GM18951 (cell line): ENCODE measurements around the gene FPGT.
"Not testable (repeated sequence)": the region's sequence is repeated elsewhere in the genome, so short reads cannot be mapped to it uniquely, and the experiment has no call there.

Source experiments
- POLR2A ChIP-seq: IDR thresholded peaks from 4 replicates; pipeline ENCODE4 v1.6.1; 2011; ENCODE audit warnings: mild to moderate bottlenecking; ENCODE audit not compliant: insufficient read length, insufficient read depth; ENCODE audit errors: extremely low read depth
- in situ Hi-C: fragments of 300-500 bp; cut with MboI; formaldehyde crosslinking; loops from one replicate; pipeline ENCODE4 v1.12.0; 2022; ENCODE audit warnings: low sequenced_read_pairs, mixed read lengths, inconsistent platforms; ENCODE audit not compliant: unreplicated experiment

The FPGT gene

DNA sequence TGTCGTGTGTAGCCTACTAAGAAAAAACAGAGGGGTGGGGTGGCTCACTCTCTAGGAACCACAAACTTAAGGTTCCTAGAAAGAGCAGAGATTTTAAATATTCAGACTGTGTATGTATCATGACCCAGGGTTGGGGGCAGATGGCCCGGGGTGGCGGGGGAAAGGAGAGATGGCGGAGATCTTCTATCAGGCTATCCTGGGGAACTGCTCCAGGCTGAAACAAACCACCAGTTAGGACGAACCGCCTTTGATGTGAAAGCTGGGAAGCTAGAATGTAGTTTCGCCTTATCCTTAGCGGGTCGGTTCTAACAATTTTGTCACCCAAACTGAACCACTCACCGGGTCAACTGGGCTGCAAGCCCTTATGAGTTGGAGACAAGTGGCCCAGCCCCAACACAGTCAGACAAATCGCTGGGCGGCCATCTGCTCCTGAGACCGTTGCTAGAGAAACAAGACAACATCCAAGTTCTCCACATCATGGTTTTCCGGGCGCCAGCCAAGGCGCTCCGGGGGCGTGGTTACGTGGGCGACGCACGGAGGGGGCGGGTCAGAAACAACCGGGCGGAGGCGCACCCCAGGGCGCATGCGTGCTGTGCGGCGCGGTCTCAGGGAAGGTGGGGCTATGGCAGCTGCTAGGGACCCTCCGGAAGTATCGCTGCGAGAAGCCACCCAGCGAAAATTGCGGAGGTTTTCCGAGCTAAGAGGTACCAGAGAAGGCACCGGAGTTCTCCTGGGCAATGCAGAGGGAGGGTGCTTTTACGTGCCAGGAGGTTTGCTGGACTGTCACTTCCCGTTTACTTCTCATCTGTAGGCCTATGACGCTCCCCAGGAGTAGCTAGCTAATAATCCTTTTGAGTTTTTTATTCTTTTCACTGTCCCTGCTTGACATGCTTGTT is at the start of gene FPGT, which contains the start of gene LRRIQ3:
TSS of gene FPGT (plus strand) at position 586 of the 896 bp plus-strand sequence. CDS start at position 623, 37 bp downstream.
TSS of gene LRRIQ3 (minus strand) at position 520 of the 896 bp plus-strand sequence. CDS start 14,492 bp downstream, outside the sequence.
- in situ Hi-C loops, result no loop called here

DNA sequence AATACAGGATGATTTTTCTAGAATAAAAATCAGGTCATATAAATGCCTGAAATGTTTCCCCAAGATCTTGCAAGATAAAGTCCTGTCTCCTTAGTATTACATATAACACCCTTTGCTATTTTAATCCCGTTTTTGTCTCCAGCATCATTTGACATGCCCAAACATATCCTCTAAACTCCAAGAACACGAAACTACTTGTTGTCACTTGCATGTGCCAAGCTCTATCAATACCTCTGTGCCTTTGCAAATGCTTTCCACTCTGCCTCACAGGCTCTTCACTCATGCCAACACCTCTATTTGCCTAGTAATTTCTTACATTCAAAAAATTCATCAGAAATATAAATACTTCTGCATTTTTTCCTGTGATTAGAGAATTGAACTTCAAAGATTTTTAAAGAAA is 38.0 kb upstream of the FPGT start:
- in situ Hi-C loops, result no loop called here
- TF ChIP-seq POLR2A, result no peak

More for the DNA sequence above, at the start of gene FPGT, which contains the start of gene LRRIQ3:
- TF ChIP-seq POLR2A, result peak; percentile 78

DNA sequence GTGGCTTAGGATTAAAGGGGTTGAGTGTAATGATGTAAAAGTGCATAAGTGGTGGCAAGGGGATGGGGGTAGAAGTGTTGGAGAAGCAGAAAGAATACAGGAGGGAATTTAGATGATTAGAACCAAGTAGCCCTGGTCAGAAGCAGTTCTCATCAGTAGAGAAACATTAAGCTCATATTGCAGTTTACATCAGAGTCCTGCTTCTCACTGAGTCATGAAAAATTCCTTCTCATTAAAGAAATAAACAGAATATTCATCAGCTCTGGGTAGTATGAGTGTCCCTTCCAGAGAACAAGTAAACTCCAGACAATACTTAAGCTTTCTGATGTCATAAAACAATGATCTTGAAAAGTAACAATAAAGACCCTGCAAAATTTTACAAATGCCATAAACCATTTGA is 36.5 kb upstream of the FPGT start:
- no peak for TF ChIP-seq POLR2A
- in situ Hi-C loops, result no loop called here

DNA sequence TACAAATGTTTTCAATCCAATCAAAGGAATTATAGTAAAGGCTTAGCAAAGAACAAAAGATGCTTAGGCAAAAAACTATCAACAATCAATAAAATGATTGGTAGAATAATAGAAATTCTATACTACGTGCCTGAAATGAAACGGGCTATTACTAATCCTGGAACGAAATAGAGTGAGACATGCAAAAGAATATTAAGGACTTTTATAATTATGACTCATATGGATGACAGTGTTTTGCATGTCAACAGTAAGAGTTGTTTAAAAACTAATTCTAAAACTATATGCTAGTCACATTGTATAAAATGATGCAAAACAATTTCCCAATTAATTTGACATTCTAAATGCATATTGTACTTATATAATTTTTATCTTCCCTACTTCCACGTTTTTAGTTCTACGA is 35.7 kb upstream of the FPGT start:
- in situ Hi-C loops, result no loop called here

DNA sequence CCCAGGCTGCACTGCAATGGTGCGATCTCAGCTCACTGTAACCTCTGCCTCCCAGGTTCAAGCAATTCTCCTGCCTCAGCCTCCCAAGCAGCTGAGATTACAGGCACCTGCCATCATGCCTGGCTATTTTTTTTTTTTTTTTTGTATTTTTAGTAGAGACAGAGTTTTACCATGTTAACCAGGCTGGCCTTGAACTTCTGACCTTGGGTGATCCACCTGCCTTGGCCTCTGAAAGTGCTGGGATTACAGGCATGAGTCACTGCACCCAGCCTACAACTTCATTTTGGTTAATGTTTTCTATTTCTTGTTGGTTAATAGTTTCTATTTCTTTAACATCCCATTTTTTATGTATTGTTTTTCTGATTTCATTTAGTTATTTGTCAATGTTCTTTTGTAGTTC is 23.6 kb upstream of the FPGT start:
- in situ Hi-C loops, result not testable (repeated sequence)

More for the DNA sequence above, 35.7 kb upstream of the FPGT start:
- TF ChIP-seq POLR2A, result no peak

DNA sequence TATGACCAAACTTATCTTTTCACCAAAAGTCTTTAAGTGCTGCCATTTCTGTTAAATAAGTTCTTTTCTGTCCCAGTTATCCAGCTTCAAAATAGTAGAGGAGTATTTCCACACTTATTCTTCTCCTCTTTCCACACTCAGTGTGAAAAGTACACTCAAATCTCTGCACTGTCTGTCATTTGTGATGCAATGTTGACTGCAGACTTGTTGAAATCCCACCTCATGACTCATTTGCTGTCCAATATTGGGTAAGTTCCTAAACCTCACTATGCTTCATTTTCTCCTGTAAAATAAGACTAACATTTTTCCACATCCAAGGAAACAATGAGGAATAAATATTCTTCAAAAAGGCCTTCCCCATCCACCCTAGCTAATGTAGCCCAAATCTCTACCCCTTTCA is 17.6 kb upstream of the FPGT start:
- in situ Hi-C loops, result no loop called here

DNA sequence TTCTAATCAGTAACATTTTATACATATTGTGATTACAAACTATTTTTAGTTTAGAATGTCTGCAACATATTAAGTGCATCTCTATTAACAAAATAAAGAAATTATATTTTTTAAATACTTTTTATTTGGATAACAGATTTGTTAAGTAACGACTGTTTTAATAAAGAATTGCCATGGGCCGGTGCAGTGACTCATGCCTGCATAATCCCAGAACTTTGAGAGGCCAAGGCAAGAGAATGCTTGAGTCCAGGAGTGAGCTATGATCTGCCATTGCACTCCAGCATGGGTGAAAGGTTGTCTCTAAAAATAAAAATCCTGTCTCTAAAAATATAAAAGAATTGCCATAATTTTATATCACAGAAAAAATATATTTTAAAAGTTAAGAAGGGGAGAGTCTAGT is 4.1 kb upstream of the FPGT start:
- TF ChIP-seq POLR2A, result no peak
- in situ Hi-C loops, result no loop called here

More for the DNA sequence above, 17.6 kb upstream of the FPGT start:
- no peak for TF ChIP-seq POLR2A

DNA sequence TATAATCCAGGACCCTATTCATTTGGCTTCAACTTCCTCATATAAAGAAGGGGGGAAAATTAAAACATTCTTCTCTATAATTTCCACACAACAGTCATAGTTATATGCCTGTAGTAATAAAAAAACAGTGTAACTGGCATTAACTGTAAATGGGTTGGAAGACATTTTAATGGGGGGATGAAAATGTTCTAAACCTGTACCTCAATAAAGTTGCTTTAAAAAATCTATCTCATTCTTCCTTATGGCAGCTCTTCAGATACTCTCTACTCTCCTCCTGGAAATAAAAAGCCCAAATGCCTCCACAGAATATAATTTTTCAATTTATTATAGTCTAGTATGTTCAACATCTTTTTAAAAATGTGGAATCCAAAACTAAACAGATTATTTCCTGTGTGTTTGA is 2.7 kb upstream of the FPGT start:
- in situ Hi-C loops, result no loop called here
- TF ChIP-seq POLR2A, result no peak

DNA sequence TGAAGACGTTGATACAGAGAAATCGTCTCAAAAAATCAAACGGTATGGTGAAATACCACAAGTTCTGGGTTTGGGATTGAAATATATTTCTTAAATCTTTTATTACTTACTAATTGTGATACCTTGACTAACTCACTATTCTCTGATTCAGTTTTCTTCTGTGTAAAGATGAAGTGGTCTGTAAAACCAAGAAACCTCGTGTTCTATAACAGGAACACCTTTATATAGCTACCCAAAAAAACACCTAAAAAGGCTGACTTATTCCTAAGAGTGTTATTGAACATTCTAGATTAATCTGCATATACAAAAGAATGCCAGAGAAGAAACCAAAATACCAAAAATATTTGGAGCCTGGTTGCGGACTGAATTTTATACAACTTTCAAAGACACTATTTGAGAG is 787 bp upstream of the FPGT start:
- TF ChIP-seq POLR2A, result no peak
- in situ Hi-C loops, result no loop called here

DNA sequence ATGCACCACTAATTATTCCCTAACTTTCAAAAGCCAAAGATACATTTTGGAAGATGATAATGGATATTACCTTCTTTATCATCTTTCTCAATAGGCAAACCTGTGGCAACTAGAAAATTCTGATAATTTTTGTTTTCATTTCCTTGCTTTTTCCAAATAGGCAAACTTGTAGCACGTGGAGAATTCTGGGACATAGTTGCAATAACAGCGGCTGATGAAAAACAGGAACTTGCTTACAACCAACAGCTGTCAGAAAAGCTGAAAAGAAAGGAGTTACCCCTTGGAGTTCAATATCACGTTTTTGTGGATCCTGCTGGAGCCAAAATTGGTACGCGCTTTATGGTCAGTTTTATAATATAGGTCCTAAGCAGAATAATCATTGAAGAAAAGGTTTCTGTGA is 1.5 kb downstream of the FPGT start:
- in situ Hi-C loops, result no loop called here

DNA sequence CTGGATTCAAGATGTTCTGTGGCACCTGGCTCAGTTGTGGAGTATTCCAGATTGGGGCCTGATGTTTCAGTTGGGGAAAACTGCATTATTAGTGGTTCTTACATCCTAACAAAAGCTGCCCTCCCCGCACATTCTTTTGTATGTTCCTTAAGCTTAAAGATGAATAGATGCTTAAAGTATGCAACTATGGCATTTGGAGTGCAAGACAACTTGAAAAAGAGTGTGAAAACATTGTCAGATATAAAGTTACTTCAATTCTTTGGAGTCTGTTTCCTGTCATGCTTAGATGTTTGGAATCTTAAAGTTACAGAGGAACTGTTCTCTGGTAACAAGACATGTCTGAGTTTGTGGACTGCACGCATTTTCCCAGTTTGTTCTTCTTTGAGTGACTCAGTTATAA is 7.2 kb downstream of the FPGT start:
- no peak for TF ChIP-seq POLR2A
- in situ Hi-C loops, result no loop called here

More for the DNA sequence above, 1.5 kb downstream of the FPGT start:
- TF ChIP-seq POLR2A, result no peak

DNA sequence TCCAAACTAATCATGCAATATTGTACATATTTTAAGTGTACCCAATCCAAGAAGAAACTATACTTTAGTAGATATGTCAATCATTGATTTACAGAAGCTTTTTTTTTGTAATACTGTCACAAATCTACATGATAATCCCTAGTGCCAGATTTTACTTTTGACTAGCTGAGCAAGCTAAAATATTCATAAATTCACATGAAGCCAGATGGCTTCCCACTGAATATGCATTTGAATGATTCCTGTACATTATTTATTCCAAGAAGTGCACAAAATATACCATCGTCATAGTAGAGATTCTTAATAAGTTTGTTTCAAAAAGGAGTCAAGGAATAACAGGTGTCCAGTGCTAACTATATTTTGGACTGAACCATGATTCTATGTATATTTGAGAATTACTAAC is 17.2 kb downstream of the FPGT start:
- TF ChIP-seq POLR2A, result no peak

DNA sequence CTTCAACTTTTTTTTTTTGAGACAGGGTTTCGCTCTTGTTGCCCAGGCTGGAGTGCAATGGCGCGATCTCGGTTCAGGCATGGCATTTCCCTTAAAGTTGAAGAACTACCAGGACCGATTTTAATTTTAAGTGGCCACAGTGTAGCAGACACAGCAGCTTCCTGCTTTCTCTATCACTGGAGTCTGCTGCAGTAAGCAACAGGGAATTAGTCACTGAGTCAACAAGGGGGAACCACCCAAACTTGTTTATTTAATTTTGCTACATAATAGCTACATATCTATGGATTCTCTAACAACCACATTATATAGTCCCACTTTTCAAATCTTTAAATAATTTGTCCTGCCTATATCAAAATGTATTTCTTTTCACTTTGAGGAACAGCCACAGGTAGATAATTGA is 24.7 kb downstream of the FPGT start:
- in situ Hi-C loops, result no loop called here
- no peak for TF ChIP-seq POLR2A

More for the DNA sequence above, 17.2 kb downstream of the FPGT start:
- in situ Hi-C loops, result no loop called here

DNA sequence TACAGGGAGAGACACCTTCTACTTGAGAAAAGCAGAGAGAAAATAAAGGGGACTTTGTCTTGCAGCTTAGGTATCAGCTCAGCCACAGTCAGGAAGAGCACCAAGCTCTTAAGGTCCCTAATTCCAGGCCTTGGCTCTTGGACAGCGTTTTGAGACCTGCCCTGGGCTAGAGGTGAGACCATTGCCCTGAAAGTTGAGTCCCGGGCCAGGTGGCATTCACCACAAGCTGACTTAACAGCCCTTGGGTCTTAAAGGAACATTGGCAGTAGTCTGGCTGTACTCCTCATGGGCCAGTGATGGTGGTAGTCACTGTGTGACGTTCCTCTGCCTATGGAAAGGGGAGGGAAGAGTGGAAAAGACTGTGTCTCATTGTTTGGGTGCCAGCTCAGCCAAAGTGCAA is 25.4 kb downstream of the FPGT start:
- in situ Hi-C loops, result no loop called here
- no peak for TF ChIP-seq POLR2A

DNA sequence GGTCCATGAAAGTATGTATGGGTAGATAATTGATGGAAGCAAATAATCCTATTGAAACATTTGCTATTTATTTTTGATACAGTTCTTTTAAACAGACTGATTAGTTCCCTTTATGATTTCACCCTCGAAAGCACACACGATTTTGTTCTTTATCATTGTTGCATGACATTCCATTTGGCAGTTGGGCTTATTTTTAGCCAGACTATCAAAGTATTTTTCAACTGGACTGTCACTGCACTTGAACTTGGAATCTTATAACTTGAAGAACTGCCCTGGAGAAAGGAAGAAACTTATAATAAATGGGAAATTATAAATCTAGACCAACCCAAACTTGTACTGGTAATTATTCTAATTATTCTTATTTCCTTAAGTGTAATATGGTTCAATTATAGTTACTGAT is 37.1 kb downstream of the FPGT start, which contains the start of gene TNNI3K:
TSS of gene TNNI3K (plus strand) at position 235 of the 400 bp plus-strand sequence. CDS start at position 300, 65 bp downstream.
- in situ Hi-C loops, result no loop called here
- no peak for TF ChIP-seq POLR2A

DNA sequence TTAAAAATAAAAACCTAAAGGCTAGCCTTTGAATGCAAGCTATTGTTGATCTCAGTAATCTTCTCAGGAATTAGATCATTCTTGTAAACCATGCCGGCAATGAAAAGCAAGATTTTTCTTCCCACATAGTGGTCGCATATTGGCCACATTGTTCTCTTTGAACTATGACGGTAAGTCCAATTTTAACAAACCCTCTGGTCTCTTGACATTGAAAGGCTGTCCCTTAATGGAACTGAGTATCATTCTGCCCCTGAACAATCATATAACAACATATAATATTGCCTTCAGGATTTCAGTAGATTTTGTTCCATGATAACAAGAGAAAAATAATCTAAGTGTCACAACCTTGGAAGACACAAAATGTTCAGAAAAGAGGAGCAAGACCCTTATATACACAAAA is 38.4 kb downstream of the FPGT start:
- TF ChIP-seq POLR2A, result no peak
- in situ Hi-C loops, result no loop called here
